NCI-H2227 (cell line): ENCODE measurements around the gene MEAK7.

Experiments used
- DNase-seq: peaks from one replicate; lab custom pipeline; 2025; ENCODE audit not compliant: unreplicated experiment; lab: John Stamatoyannopoulos, UW

The MEAK7 gene

DNA sequence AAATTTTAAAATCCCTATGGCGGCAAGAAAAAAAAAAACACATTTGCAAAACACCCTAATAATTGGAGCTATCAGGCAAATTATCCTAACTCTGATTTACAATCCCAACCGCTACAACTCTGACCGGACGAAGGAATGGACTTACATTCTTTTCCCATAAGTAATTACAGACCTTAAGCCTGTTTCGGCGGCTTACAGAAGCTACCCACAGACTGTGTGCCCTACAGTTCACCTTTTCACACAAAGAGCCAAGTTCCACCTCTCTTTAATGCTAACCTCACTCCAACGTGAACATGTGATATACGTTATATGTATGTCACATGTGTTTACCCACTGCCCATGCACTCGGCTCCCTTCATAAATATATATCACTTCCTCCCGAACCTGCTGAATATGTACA, 8.7 kb upstream of the MEAK7 start:
- DNase-seq, result no peak

DNA sequence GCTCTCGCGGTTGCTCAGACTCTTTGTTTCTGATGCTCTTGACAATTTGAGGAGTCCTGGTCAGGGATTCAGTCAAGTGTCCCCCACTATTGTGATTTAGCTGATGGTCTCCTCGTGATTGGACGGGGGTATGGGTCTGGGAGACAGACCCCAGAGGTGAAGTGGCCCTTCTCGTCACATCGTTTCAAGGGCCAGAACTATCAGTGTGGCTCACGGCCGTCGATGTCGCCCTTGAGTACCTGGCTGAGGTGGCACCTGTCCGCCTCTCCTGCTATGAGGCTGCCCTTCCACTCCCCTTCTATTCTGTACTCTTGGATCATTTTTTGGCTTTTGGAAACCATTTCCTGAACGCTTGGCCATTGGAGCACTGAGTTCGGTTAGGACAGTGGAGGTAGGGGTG, 7.4 kb upstream of the MEAK7 start:
- DNase-seq, result no peak

DNA sequence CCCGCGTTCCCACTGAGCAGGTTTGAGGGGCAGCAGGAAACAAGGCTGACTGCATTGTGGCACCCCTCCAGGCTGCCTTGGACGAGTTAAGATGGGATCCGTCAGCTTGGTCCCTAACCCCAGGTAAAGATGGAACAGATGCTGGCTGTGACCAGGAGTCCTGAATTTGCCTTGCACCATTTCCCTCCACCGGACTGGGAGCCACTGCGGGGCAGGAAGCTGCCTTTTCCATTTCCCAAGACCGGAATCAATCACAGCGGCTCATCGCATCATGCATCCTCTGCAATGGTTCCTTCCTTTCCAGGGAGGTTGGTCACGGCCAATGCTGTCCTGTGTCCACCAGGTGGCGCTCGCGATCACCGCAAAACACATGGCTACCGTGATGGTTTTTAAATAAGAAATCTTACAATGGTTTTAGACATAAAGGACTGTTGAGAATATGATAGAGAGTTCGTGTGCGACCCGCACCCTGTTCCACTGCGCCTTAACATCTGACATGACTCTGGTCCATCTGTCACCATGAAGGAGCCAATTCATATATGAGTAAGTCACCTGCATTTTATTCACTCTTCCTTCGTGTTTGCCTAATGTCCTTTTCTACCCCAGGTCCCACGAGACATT, 6.8 kb upstream of the MEAK7 start:
- DNase-seq, result peak; percentile 87

DNA sequence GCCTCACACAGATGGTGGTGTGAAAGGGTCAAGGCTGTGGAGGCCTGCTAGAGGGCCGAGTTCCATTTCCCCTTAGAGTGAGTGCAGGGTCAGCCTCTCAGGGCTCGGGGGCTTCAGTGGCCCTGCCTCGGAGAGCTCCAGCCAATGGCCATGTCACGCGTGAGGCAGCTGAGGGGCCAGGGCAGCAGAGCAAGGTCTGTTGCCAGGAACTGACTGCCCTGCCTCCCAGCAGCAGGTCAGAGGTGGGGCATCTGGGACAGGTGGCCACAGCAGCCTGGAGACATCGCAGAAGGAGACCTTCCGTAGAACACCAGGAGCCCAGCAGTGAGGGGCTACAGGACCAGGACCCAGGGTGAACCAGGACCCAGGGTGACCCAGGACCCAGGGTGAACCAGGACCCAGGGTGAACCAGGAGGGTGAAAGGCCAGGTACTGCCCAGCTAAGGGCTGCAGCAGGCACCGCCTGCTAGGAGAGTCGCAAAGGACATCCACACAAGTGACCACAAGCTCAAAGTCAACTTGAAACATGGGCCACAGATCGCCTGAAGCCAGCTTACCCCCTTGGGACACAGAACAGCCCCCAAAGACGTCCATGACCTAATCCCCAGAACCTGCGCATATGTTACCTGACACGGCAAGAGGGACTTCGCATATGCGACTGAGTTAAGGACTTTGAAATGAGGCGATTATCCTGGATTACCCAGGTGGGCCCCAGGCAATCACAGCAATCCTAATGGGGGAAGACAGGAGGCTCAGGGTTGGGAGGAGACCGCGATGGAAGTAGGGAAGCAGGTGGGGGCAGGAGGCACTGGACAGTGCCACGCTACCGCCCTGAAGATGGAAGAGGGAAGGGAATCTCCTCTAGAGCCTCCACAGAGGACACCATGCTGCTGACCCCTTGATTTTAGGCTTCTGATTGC, 4.8 kb upstream of the MEAK7 start:
- no peak for DNase-seq

DNA sequence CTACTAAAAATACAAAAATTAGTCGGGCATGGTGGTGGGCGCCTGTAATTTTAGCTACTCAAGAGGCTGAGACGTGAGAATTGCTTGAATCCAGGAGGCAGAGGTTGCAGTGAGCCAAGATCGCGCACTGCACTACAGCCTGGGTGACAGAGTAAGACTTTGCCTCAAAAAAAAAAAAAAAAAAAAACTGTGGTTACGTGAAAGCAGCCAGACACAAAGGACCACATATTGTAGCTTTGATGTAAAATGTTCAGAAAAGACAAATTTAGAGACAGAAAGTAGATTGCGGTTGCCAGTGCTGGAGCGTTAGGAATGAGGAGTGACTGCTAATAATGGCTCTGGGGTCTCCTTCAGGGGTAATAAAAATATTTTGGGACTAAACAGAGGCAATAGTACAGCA, 4.0 kb upstream of the MEAK7 start:
- DNase-seq, result no peak

DNA sequence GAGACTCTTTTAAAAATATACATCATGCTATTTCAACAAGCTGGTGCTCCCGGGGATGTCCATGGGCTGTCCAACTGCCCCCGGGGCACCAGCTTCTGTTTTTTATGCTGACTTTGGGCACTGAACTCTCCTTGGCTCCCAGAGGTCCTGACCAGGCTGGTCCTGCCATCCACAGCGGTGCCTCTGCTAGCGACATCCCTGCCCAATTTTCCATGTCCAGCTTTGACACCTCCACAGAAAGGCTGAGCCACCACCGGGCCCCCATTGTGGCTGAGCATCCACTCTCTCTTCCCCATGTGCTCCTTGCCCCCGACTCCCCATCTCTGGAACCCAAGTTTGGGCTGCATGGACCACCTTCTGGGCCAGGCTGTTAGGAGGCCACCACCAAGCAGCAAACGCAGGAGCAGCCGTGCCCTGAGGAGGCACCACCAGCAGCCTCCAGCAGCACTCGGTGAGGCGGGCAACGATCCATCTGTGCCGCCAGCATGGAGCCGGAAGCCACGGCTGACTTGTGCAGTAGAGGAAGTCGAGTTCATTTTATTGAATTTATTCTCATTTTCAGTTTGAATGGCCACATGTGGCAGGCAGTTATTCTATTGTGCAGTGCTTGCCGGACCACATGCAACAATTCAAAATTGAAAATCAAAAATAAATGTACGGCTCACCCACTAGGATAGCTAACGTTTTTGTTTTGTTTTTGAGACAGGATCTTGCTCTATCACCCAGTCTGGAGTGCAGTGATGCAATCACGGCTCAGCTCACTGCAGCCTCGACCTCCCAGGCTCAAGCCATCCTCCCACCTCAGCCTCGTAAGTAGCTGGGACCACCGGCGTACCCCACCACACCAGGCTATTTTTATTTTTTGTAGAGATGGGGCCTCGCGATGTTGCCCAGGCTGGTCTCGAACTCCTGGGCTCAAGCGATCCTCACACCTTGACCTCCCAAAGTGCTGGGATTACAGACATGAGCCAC, 2.8 kb upstream of the MEAK7 start:
- no peak for DNase-seq

DNA sequence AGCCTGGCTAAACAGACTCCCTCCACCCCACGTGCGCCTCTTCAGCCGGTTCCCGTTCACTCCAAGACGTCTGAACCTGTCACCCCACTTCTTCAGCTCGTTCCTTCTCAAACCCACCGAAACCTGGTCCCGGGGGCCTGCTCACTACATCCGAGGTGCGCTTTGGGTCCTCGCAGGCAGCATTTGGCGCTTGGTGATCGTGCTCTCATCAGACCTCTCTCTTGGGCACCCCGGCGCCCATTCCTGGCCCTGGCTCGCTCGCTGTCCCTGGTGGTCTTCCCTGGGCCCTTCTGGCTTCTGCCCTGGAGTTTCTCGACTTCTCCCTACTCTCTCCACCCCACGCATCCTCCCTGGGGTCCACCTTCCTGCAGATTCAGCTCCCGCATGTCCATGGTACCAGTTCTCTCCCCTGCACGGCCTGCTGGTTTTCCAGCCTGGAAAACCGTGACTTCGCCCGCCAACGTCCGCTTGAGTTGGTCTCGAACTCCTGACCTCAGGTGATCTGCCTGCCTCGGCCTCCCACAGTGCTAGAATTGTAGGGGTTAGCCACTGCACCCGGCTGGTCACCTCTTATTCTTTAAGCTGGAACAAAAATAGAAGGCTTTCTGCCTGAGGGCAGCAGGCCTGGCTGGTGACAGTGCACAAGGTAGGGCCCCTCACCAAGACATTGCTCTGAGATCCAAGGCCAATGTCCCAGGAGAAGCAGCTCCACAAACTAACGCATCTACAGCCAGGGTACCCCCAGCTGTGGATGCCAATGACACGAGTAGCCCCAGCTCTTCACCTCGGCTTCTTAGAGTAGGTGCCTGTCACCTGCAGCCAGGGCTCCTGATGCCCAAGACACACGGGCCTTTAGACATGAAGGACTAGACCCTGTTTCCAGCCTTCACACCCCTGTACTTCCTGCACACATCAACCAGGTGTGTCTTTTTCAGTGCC, 1.1 kb upstream of the MEAK7 start:
- DNase-seq, result no peak

DNA sequence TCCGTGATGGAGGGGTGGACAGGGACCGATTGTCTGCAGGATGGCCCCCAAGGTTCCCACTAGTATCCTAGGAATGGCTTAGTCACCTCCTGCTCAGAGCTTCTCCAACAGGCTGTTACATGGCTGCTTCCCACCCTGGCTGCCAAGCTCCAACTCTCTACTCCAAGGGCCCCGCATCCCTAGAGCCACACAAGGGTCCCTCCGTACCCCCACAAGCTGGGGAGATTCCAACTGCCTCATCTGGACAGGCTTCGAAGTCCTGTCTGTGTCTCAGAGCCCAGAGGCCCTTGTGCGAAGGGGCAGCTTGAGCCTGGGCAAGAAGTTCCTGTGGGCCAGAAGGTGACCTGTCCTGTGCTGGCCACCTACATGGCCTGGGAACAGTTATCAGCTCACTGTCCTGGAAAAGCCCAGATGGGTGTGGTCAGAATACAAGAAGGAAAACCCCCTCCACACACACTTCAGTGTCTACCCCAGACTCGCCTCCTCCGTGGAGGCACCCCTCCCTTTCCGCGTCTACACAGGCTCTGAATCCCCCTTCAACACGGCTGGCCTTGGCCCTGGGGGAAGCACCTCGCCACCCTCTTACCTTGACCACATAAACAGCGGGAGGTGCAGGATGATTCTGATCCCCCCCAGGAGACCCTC, 586 bp downstream of the MEAK7 start:
- DNase-seq, result no peak

DNA sequence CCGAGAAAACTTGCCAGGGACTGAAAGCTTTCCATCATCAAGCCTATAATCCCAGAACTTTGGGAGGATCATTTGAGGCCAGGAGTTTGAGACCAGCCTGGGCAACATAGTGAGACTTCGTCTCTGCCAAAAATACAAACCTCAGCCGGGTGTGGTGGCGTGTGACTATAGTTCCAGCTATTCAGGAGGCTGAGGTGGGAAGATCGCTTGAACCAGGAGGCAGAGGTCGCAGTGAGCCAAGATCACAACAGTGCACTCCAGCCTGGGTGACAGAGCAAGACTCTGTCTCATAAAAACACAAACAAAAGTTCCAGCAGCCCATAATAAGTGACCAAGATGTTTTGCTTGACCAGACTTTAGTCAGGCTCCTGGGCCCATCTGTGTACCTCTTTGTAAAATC, 1.9 kb downstream of the MEAK7 start:
- DNase-seq, result no peak

DNA sequence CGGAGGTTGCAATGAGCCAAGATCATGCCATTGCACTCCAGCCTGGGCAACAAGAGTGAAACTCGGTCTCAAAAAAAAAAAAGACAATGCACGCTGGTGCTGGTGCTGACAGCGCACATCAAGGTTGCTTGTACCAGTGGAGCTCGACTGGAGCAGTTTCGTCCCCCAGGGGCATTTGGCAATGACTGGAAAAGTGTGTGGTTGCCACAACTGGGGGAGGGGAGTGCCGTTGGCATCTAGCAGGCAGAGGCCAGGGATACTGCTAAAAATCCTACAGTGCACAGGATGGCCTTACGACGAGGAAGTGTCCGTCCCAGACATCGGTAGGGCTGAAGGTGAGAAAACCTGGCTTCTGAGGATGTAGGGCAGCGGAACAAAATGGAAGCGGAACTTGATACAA, 2.4 kb downstream of the MEAK7 start:
- DNase-seq, result no peak

DNA sequence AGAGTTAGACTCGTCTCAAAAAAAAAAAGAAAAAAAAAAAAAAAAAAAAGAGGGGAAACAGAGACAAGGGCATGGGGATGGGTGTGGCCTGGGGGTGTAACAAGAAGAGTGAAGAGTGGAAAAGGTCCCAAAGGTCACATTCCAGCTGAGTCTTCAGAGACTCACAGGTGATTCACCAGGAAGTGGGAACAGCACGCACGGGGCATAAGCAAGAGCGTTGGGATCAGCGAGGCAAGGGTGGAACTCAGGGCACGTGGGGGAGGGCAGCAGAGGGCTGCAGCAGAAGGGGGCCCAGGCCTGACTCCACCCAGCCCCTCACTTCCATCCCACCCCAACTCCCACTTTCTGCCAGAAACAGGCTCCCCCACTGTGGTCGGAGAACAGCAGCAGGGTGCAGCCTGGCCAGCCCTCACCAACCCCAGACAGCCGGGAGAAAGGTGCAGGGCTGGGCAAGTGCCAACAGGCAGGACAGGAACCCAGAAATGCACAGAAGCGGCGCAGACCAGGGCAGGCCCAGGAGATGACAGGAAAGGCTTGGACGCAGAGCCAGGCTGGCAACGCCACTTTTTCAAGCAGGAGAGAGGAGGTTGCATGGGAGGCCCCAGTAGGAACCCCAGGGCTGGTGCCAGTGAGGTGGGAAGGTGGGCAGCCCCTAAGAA, 3.3 kb downstream of the MEAK7 start:
- DNase-seq, result no peak

DNA sequence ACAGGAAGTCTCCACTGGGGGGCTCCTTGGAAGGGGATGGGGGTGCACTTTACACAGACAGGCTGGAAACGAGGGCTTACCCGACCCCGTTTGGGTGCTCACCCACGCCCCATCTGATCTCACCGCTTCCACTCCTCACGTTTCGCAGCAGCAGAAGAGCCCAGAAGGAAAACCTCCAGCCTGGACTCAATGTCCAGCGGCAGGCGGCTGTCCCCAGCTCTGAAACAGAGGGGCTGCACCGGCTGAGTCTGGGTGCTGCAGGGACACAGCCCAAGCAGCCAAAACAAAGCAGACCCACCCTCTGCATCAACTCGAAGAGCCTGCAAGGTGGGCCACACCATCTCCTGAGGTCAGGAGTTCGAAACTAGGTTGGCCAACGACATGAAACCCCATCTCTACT, 3.9 kb downstream of the MEAK7 start:
- no peak for DNase-seq

DNA sequence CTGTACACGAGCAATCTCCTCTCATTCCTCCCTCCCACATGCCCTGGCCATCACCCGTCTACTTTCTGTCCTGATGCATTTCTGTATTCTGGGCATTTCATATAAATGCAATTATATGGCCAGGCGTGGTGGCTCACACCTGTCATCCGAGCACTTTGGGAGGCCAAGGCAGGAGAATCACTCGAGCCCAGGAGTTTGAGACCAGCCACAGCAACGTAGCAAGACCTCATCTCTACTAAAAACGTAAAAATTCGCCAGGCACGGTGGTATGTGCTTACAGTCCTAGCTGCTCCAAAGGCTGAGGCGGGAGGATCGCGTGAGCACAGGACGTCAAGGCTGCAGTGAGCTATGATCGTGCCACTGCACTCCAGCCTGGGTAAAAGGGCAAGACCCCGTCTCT, 4.8 kb downstream of the MEAK7 start:
- no peak for DNase-seq

DNA sequence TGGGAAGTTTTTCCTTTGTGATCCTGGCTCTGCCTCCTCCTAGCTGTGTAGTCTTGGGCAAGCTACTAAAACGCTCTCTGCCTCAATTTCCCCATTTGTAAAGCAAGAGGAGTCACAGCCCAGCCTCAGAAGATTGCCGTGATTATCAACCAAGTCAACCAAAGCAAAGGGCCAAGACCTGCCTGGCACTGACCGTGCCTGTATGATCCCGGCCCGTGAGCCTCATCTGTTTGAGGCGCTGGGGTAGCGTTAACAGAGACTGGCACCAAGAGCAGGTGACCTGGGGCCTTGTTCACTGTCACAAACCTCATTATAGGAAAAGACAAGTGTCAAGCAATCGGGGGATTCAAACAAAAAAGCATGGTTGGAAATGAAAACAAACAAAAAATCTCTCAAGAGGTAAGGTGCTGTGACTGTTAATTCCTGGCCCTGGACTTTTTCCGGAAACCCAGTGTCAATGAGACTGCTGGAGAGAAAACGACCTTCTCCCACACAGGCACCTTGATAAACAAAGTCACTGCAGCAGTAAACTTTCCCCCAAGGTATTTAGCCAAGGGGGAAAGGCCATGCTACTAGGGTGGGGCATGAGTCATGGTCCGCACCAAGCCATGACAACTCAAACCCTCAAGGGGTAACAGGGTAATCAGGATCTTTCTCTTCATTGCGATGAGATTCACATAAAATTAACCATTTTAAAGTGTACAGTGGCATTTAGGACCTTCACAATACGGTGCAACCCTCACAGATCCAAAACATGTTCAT, 5.4 kb downstream of the MEAK7 start:
- no peak for DNase-seq

DNA sequence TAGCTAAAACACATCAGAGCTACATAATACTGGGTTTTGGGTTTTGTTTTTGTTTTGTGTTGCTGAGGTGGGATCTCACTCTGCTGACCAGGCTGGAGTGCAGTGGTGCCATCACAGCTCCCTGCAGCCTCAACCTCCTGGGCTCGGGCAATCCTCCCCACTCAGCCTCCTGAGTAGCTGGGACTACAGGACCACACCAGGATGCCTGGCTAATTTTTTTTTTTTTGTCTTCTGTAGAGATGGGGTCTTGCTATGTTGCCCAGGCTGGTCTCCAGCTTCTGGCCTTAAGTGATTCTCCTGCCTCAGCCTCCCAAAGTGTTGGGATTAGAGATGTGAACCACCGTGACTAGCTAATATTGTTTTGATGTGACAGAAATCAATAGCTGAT, 6.2 kb downstream of the MEAK7 start:
- DNase-seq, result no peak

DNA sequence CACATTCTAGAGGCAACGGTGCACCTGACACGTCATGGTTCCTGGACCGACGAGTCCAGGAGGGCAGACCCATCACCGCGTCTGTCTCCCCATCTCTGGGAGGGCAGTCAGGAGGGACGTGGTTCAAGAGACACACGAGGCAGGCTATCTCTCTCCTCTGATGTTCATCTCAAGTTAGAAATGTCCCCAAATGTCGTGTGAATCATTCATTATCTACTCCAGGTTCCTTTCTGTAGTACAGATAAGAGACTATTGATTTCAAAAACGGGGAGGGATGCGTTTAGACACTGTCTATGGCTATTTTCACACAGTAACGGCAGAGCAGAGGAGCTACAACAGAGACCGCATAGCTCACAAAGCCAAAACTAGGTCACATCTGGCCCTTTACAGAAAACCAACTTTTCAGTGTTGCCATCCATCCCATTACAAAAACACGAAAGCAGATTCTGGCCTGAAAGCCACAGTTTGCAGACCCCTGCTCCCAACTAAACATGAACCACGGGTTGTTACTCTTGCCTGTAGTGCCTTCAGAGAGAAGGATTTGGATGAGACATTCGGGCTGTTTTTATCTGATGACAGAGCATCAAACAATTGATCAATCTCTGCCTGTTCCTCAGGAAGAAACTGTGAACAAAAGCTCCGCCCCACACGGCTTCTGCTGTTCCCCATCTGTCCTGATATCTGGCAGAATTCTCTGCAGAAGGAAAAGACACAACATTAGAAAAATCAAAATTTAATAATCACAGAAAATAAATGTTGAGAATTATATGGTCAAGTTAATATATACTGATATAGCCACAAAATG, 6.8 kb downstream of the MEAK7 start:
- no peak for DNase-seq

DNA sequence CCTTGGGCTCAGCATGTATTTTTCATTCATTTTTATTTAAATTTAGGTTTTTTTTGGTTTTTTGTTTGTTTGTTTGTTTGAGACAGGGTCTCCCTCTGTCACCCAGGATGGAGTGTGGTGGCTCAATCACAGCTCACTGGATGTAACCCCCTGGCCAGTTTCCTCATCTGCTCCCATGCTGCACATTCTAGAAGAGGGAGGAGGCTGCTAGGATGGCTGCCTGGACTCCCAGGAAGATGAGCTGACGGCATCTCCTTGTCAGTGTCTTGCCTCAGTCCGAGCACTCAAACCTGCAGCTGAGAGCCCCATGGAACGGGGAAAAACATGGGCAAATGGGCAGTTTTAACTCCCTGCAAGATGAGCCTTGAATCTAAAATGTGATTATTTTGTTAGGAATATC, 7.5 kb downstream of the MEAK7 start:
- no peak for DNase-seq

DNA sequence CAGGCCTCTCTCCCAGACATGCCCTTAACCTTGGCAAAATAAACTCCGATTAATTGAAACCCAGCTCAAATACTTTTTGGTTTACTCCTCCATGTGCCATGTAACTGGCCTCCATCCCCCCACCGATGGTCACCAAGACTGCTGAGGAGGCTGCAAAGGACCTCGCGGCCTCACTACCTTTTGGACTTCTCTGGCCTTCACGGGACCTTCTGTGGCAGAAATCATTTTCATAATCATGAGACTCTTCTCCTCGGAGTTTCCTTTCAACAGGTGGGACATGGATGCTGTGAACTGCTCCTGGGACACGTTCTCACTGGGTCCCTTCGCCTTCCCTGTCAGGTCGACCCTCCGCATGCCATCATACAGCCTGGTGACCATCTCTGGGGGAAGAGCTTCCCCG, 9.0 kb downstream of the MEAK7 start:
- DNase-seq, result no peak
